ENCODE results near the gene THSD7A. TPM values are rescaled to one million over a fixed set of nuclear protein-coding genes. Genes with fewer than 3 reads are reported as not detected.

THSD7A gene
- total and polyA plus RNA-seq, 2 of the 8 experiments (the other 6 are each of a cell fraction or from before 2014, with no cell fraction given): 0.44 to 1.2 TPM

GRCh38 chr7:11786186-11786585 is 45.8 kb downstream of the THSD7A start:
- no peak overlapping the region for H2AFZ ChIP-seq (ENCODE audit: low read length)
- H3K4me2 ChIP-seq (ENCODE audit: insufficient read depth in 1 of 2, low read depth in 2 of 2, low read length in 2 of 2): no peak overlapping the region
- no peak overlapping the region for H2AK5ac ChIP-seq (ENCODE audit: low read depth, low read length)
- no peak overlapping the region for H4K5ac ChIP-seq (ENCODE audit: insufficient read length, low read depth, low read length)
- WGBS, 2 experiments (ENCODE audit: extremely low coverage in 1 of 2, insufficient coverage in 1 of 2, insufficient read length in 1 of 2, insufficient replicate concordance in 2 of 2, low coverage in 1 of 2, low lambda C conversion rate in 2 of 2, missing lambda C conversion rate in 1 of 2): 84% methylated on average over 2 of the region's 2 CpGs; no CpG with 5 or more reads in 1 of the 2 experiments
- H3K36me3 ChIP-seq (ENCODE audit: control insufficient read depth in 2 of 4, insufficient read depth in 4 of 4, low read length in 3 of 4): no peaks in the 10 kb centered on the region
- no peaks in the 10 kb centered on the region for H3K79me2 ChIP-seq (ENCODE audit: control insufficient read depth in 1 of 2, insufficient read depth in 2 of 2, low read length in 2 of 2)
- H2BK12ac ChIP-seq (ENCODE audit: low read depth, low read length): no peak overlapping the region
- H3K14ac ChIP-seq (ENCODE audit: insufficient read length): no peak overlapping the region
- no peak overlapping the region for H2BK15ac ChIP-seq (ENCODE audit: low read length)
- no peak overlapping the region for H4K8ac ChIP-seq (ENCODE audit: extremely low read depth, insufficient read depth, low read length)
- no peak overlapping the region for H2BK20ac ChIP-seq (ENCODE audit: low read length)
- H3K79me1 ChIP-seq (ENCODE audit: low read depth, low read length): no peaks in the 10 kb centered on the region
- H3K4me1 ChIP-seq (replicated peaks in 1 of 4; ENCODE audit: control insufficient read depth in 3 of 4, insufficient read depth in 4 of 4, low read length in 3 of 4): peaks cover 0 to 3% (median 0%) of the 10 kb centered on the region in 4 experiments; a peak in 1 of 7 replicates
- no peaks in the 10 kb centered on the region for H3K9me3 ChIP-seq (ENCODE audit: insufficient read depth in 2 of 2, low read depth in 1 of 2, low read length in 1 of 2)
- no peak overlapping the region for H3K4me3 ChIP-seq (ENCODE audit: extremely low read depth in 1 of 4, insufficient read depth in 2 of 4, low read depth in 3 of 4, low read length in 4 of 4)
- H2BK120ac ChIP-seq (replicated peaks; ENCODE audit: low read depth, low read length): no peak overlapping the region
- H3K23me2 ChIP-seq (ENCODE audit: low read depth, low read length): no peaks in the 10 kb centered on the region; the same call in 1 of the 2 replicates
- H3K23ac ChIP-seq (ENCODE audit: insufficient read length): no peak overlapping the region
- no peak overlapping the region for H2BK5ac ChIP-seq (ENCODE audit: low read depth, low read length)
- no peaks in the 10 kb centered on the region for H4K20me1 ChIP-seq (replicated peaks in 1 of 2; ENCODE audit: control insufficient read depth in 1 of 2, insufficient read depth in 2 of 2, low read length in 2 of 2)
- ChIA-PET POLR2A (ENCODE audit: partially characterized antibody) (no interaction called here), CTCF (ENCODE audit: partially characterized antibody) (no interaction called here)
- FAIRE-seq (peak; percentile 82), DNase-seq (ENCODE audit: low read depth in 1 of 2, low spot score in 2 of 2) (peak in 1 of 2 experiments; percentile 3)
- no peak overlapping the region for H3K9ac ChIP-seq (replicated peaks in 1 of 4; ENCODE audit: extremely low read depth in 1 of 4, low read depth in 3 of 4, low read length in 3 of 4)
- no peak overlapping the region for H4K91ac ChIP-seq (replicated peaks; ENCODE audit: insufficient read length, low read length)
- no peak overlapping the region for H3K4ac ChIP-seq (replicated peaks; ENCODE audit: insufficient read length, low read depth, low read length)
- TF ChIP-seq CTBP2 (IDR thresholded peaks at IDR 0.05; ENCODE audit: borderline replicate concordance, insufficient read depth, insufficient read length, low read length): no peak
- TF ChIP-seq TEAD4 (IDR thresholded peaks at IDR 0.05; ENCODE audit: low read depth, low read length): peak; percentile 94
- peaks cover 0 to 2% (median 0%) of the 10 kb centered on the region in 4 experiments; a peak in 1 of 7 replicates for H3K27me3 ChIP-seq (replicated peaks in 1 of 4; ENCODE audit: control insufficient read depth in 3 of 4, extremely low read depth in 1 of 4, insufficient read depth in 3 of 4, low read length in 3 of 4)
- no peak overlapping the region for H3K18ac ChIP-seq (ENCODE audit: extremely low read depth, low read length)
- no peak overlapping the region for H3K56ac ChIP-seq (replicated peaks; ENCODE audit: insufficient read length, low read depth, low read length)
- H3K27ac ChIP-seq (ENCODE audit: low read depth, low read length): no peak overlapping the region

Data from H1 (cell line).